Motor neuron (in vitro differentiated cells): ENCODE measurements around the gene DDX24. TPM values are rescaled to one million over a fixed set of nuclear protein-coding genes. Genes with fewer than 3 reads are reported as not detected.

ENCODE experiments used
- ATAC-seq, 8 experiments: fragments of 200-7000 bp; cut with Tn5 transposase; replicated peaks in 6 of 8; 2 replicates each; pipeline ENCODE4 v1.8.0; 2021; ENCODE audit warnings: mild to moderate bottlenecking in 8 of 8, moderate library complexity in 8 of 8
- H3K27ac ChIP-seq, 2 donors: fragments of 250-450 bp; sonication (Bioruptor Pico); 2 replicates each; pipeline ENCODE4 v1.9.0; 2021; ENCODE audit warnings: antibody characterized with exemption in 2 of 2, mild to moderate bottlenecking in 2 of 2, moderate library complexity in 1 of 2
- H3K4me1 ChIP-seq, 2 donors: fragments of 250-450 bp; sonication (Bioruptor Pico); replicated peaks in 1 of 2; 2 replicates each; pipeline ENCODE4 v1.6.1; 2021; ENCODE audit warnings: antibody characterized with exemption in 2 of 2, mild to moderate bottlenecking in 2 of 2, moderate library complexity in 1 of 2
- H3K4me3 ChIP-seq, 5 donors: fragments of 250-450 bp; sonication (Bioruptor Pico); 2 replicates each; pipeline ENCODE4 v1.9.0; 2021; ENCODE audit warnings: antibody characterized with exemption in 5 of 5, mild to moderate bottlenecking in 5 of 5, moderate library complexity in 4 of 5
- WGBS, 10 experiments: fragments of 450-650 bp; shearing (Covaris generic); methylation state at CpG; one replicate each; pipeline ENCODE4 v1.0.0; 2022; 5-methylcytosine and 5-hydroxymethylcytosine counted together
- in situ Hi-C, 9 experiments: fragments of 400-800 bp; cut with MboI; loops; one replicate each; pipeline ENCODE4 v1.15.0; 2021; ENCODE audit warnings: low sequenced_read_pairs in 9 of 9, low pct_unique_long_range_greater_than_20kb in 2 of 9; ENCODE audit not compliant: unreplicated experiment in 9 of 9
- total RNA-seq, 8 experiments: library from RNA; unstranded; fragments of 300-600 nt; gene quantifications; 2 replicates each; pipeline versions ENCODE4 v1.2.3 to v1.2.4, GENCODE V29; 2022

The DDX24 gene
- total RNA-seq, 8 experiments from 2014 or later = 207 to 327 (median 243) TPM

- no peak for ATAC-seq
- Histone ChIP-seq H3K4me3 (no peak overlapping the region), H3K27ac (no peak overlapping the region), H3K4me1 (peaks cover 0 to 2% of the 10 kb centered on the region in 2 donors)
- 40 to 100% (median 100%) methylated on average over 1 to 2 of the region's 9 CpGs; no CpG with 5 or more reads in 5 of the 10 experiments for WGBS, 10 experiments
- in situ Hi-C loops = no loop called here
Observed at GRCh38 chr14:94123296-94123695, 42.3 kb upstream of the DDX24 start.

- in situ Hi-C loops = no loop called here
- H3K4me1 ChIP-seq = no peaks in the 10 kb centered on the region
- no peak overlapping the region for H3K4me3 ChIP-seq
- no peak overlapping the region for H3K27ac ChIP-seq
- ATAC-seq = no peak
- 40 to 100% (median 73%) methylated on average over 1 to 2 of the region's 3 CpGs; no CpG with 5 or more reads in 4 of the 10 experiments for WGBS, 10 experiments
Observed at GRCh38 chr14:94122438-94122837, 41.4 kb upstream of the DDX24 start.

- H3K4me1 ChIP-seq = no peaks in the 10 kb centered on the region
- no peak overlapping the region for H3K27ac ChIP-seq
- no peak for ATAC-seq
- in situ Hi-C loops = no loop called here
- no peak overlapping the region for H3K4me3 ChIP-seq
- 40 to 70% methylated on average over 2 to 3 of the region's 3 CpGs; no CpG with 5 or more reads in 8 of the 10 experiments for WGBS, 10 experiments
Observed at GRCh38 chr14:94121485-94121884, 40.5 kb upstream of the DDX24 start.

GRCh38 chr14:94120667-94121340 lies 39.8 kb upstream of the DDX24 start:
- peak in 3 of 8 experiments; percentile 27 to 52 (median 44) for ATAC-seq
- 40 to 84% (median 63%) methylated on average over 1 to 5 of the region's 5 CpGs; no CpG with 5 or more reads in 3 of the 10 experiments for WGBS, 10 experiments
- no peaks in the 10 kb centered on the region for H3K4me1 ChIP-seq
- no peak overlapping the region for H3K4me3 ChIP-seq
- in situ Hi-C loops = no loop called here
- H3K27ac ChIP-seq = no peak overlapping the region

GRCh38 chr14:94119071-94119470 lies 38.1 kb upstream of the DDX24 start:
- ATAC-seq = no peak
- no peak overlapping the region for H3K27ac ChIP-seq
- H3K4me1 ChIP-seq = no peaks in the 10 kb centered on the region
- in situ Hi-C loops = no loop called here
- H3K4me3 ChIP-seq = no peak overlapping the region

GRCh38 chr14:94117856-94118255 lies 36.9 kb upstream of the DDX24 start:
- ATAC-seq = no peak
- Histone ChIP-seq H3K27ac (no peak overlapping the region), H3K4me1 (no peaks in the 10 kb centered on the region), H3K4me3 (no peak overlapping the region)
- 36 to 87% (median 57%) methylated on average over 3 to 5 of the region's 9 CpGs; no CpG with 5 or more reads in 3 of the 10 experiments for WGBS, 10 experiments
- in situ Hi-C loops = no loop called here

- WGBS, 10 experiments = 60 to 100% (median 90%) methylated on average over 1 to 7 of the region's 10 CpGs; no CpG with 5 or more reads in 5 of the 10 experiments
- ATAC-seq = no peak
- in situ Hi-C loops = no loop called here
Observed at GRCh38 chr14:94116701-94117100, 35.7 kb upstream of the DDX24 start.

GRCh38 chr14:94115631-94116030 lies 34.6 kb upstream of the DDX24 start:
- no peak overlapping the region for H3K4me3 ChIP-seq
- in situ Hi-C loops = no loop called here
- no peak for ATAC-seq
- no peaks in the 10 kb centered on the region for H3K4me1 ChIP-seq
- no peak overlapping the region for H3K27ac ChIP-seq
- WGBS, 10 experiments = 79 to 100% (median 86%) methylated on average over 2 to 5 of the region's 15 CpGs; no CpG with 5 or more reads in 6 of the 10 experiments

More at GRCh38 chr14:94116701-94117100, 35.7 kb upstream of the DDX24 start:
- H3K27ac ChIP-seq = no peak overlapping the region
- H3K4me3 ChIP-seq = no peak overlapping the region
- no peaks in the 10 kb centered on the region for H3K4me1 ChIP-seq

GRCh38 chr14:94115058-94115591 lies 34.1 kb upstream of the DDX24 start:
- in situ Hi-C loops = no loop called here
- WGBS, 10 experiments = 47 to 86% (median 66%) methylated on average over 3 to 4 of the region's 4 CpGs; no CpG with 5 or more reads in 7 of the 10 experiments
- Histone ChIP-seq H3K27ac (no peak overlapping the region), H3K4me1 (no peaks in the 10 kb centered on the region), H3K4me3 (no peak overlapping the region)
- peak in 4 of 8 experiments; percentile 12 to 91 (median 46) for ATAC-seq

GRCh38 chr14:94114589-94115057 lies 33.6 kb upstream of the DDX24 start:
- Histone ChIP-seq H3K4me3 (no peak overlapping the region), H3K27ac (no peak overlapping the region), H3K4me1 (no peaks in the 10 kb centered on the region)
- in situ Hi-C loops = no loop called here
- WGBS, 10 experiments = 80 to 100% (median 91%) methylated on average over 1 to 3 of the region's 5 CpGs; no CpG with 5 or more reads in 6 of the 10 experiments
- ATAC-seq = no peak

- no peaks in the 10 kb centered on the region for H3K4me1 ChIP-seq
- H3K27ac ChIP-seq = no peak overlapping the region
- in situ Hi-C loops = no loop called here
- H3K4me3 ChIP-seq = no peak overlapping the region
- ATAC-seq = no peak
- 60 to 96% (median 79%) methylated on average over 1 to 5 of the region's 5 CpGs; no CpG with 5 or more reads in 2 of the 10 experiments for WGBS, 10 experiments
Observed at GRCh38 chr14:94113908-94114588, 33.0 kb upstream of the DDX24 start.

GRCh38 chr14:94113490-94113889 lies 32.5 kb upstream of the DDX24 start:
- WGBS, 10 experiments = 50 to 100% (median 93%) methylated on average over 1 to 5 of the region's 6 CpGs; no CpG with 5 or more reads in 4 of the 10 experiments
- Histone ChIP-seq H3K4me1 (no peaks in the 10 kb centered on the region), H3K27ac (no peak overlapping the region), H3K4me3 (no peak overlapping the region)
- in situ Hi-C loops = no loop called here
- ATAC-seq = peak in 3 of 8 experiments; percentile 19 to 36 (median 27)

GRCh38 chr14:94113073-94113472 lies 32.1 kb upstream of the DDX24 start:
- H3K4me3 ChIP-seq = no peak overlapping the region
- in situ Hi-C loops = no loop called here
- WGBS, 10 experiments = 33 to 100% (median 81%) methylated on average over 1 to 6 of the region's 7 CpGs; no CpG with 5 or more reads in 2 of the 10 experiments

More at GRCh38 chr14:94113073-94113472, 32.1 kb upstream of the DDX24 start:
- H3K27ac ChIP-seq = no peak overlapping the region
- H3K4me1 ChIP-seq = peaks cover 0 to 2% of the 10 kb centered on the region in 2 donors
- ATAC-seq = peak in 2 of 8 experiments; percentile 8 to 16
